HCT116 (cell line): Measurements from ENCODE around the gene NECTIN3. TPM values are rescaled to one million over a fixed set of nuclear protein-coding genes. Genes with fewer than 3 reads are reported as not detected.

Source experiments
- ATAC-seq: fragments of 200-7000 bp; cut with Tn5 transposase; 2 replicates; pipeline ENCODE4 v1.9.1; 2020; ENCODE audit warnings: mild to moderate bottlenecking, moderate library complexity
- BruUV-seq: library from RNA; stranded (reverse); fragments of 400-500 nt; replicated peaks from 2 replicates; lab custom pipeline; 2021; lab: Mats Ljungman, UMichigan
- CTCF ChIA-PET: fragments of 300-600 bp; sonication (Branson Sonifier 250); formaldehyde crosslinking; loops from one replicate; lab custom pipeline; 2021; ENCODE audit warnings: antibody characterized with exemption; lab: Charles Lee
- POLR2A ChIA-PET: fragments of 300-600, 350-600 bp; sonication (Branson Sonifier 250); formaldehyde crosslinking; loops from one replicate; lab custom pipeline; 2021; ENCODE audit warnings: antibody characterized with exemption; lab: Charles Lee
- RAD21 ChIA-PET, 2 experiments: fragments of 300-600 bp; sonication (Branson Sonifier 250); formaldehyde crosslinking; loops; one replicate each; lab custom pipeline; 2023; ENCODE audit warnings: low total read pairs in 2 of 2; ENCODE audit not compliant: uncharacterized antibody in 2 of 2, unreplicated experiment in 2 of 2, low non-redundant PET in 1 of 2; lab: Charles Lee
- DNase-seq: peaks from one replicate; pipeline ENCODE4 v3.0.0-alpha.2; 2010; ENCODE audit warnings: low read depth, low spot score
- H2AFZ ChIP-seq: fragments of 200-600 bp; shearing (Covaris generic), sonication (generic); 2 replicates; pipeline ENCODE4 v1.6.1; 2017; ENCODE audit warnings: low read depth, mixed run types, mixed read lengths, antibody characterized with exemption, low read length; ENCODE audit not compliant: poor library complexity, severe bottlenecking
- H3K27ac ChIP-seq: 2 replicates; pipeline ENCODE4 v1.5.1; 2012; ENCODE audit warnings: low read depth, low read length
- H3K27me3 ChIP-seq: fragments of 200-600 bp; sonication (generic); 2 replicates; pipeline ENCODE4 v1.6.1; 2016; ENCODE audit warnings: mixed run types, low read length, mixed read lengths; ENCODE audit not compliant: insufficient read depth
- H3K36me3 ChIP-seq, 2 experiments: fragments of 200-500 bp in 1 of 2; fragments of 200-600 bp in 1 of 2; sonication (Bioruptor generic) in 1 of 2; sonication (generic) in 1 of 2; 2 replicates each; pipeline versions ENCODE4 v1.5.1 to v1.6.1; 2014 to 2016; ENCODE audit warnings: low read length in 2 of 2, inconsistent platforms in 1 of 2, mixed read lengths in 1 of 2, mixed run types in 1 of 2; ENCODE audit not compliant: insufficient read depth in 2 of 2, control insufficient read depth in 1 of 2
- H3K4me1 ChIP-seq, 2 experiments: fragments of 200-600 bp in 1 of 2; sonication (generic) in 1 of 2; 2 replicates each; pipeline versions ENCODE4 v1.5.1 to v1.6.1; 2012 to 2017; ENCODE audit warnings: low read length in 2 of 2, inconsistent platforms in 1 of 2, mild to moderate bottlenecking in 1 of 2, mixed read lengths in 1 of 2, mixed run types in 1 of 2, moderate library complexity in 1 of 2; ENCODE audit not compliant: insufficient read depth in 2 of 2, control insufficient read depth in 1 of 2
- H3K4me2 ChIP-seq: fragments of 200-600 bp; sonication (generic); 2 replicates; pipeline ENCODE4 v1.6.1; 2017; ENCODE audit warnings: mixed run types, low read length, mixed read lengths
- H3K4me3 ChIP-seq, 2 experiments: fragments of 200-600 bp in 1 of 2; sonication (generic) in 1 of 2; replicated peaks in 1 of 2; 2 replicates each; pipeline ENCODE4 v1.5.1; 2011 to 2016; ENCODE audit warnings: low read length in 2 of 2, control low read depth in 1 of 2, low read depth in 1 of 2, mild to moderate bottlenecking in 1 of 2, mixed read lengths in 1 of 2, mixed run types in 1 of 2
- H3K79me2 ChIP-seq: fragments of 200-600 bp; sonication (generic); 2 replicates; pipeline ENCODE4 v1.6.1; 2017; ENCODE audit warnings: mild to moderate bottlenecking, mixed run types, low read length, moderate library complexity, mixed read lengths; ENCODE audit not compliant: insufficient read depth
- H3K9ac ChIP-seq: fragments of 200-600 bp; sonication (generic); 2 replicates; pipeline ENCODE4 v1.6.1; 2016; ENCODE audit warnings: low read length, mixed read lengths
- H3K9me2 ChIP-seq: fragments of 200-600 bp; sonication (generic), shearing (Covaris generic); 2 replicates; pipeline ENCODE4 v1.6.1; 2017; ENCODE audit warnings: mixed run types, mild to moderate bottlenecking, moderate library complexity; ENCODE audit not compliant: insufficient read depth
- H3K9me3 ChIP-seq, 2 experiments: fragments of 200-500 bp in 1 of 2; fragments of 200-600 bp in 1 of 2; sonication (Bioruptor generic) in 1 of 2; sonication (generic) in 1 of 2; 2 replicates each; pipeline ENCODE4 v1.6.1; 2014 to 2017; ENCODE audit warnings: low read length in 2 of 2, mixed read lengths in 2 of 2, inconsistent platforms in 1 of 2, low read depth in 1 of 2, mild to moderate bottlenecking in 1 of 2, mixed run types in 1 of 2, moderate library complexity in 1 of 2; ENCODE audit not compliant: control insufficient read depth in 1 of 2, insufficient read depth in 1 of 2
- H4K20me1 ChIP-seq: fragments of 200-600 bp; sonication (generic), shearing (Covaris generic); 2 replicates; pipeline ENCODE4 v1.6.1; 2017; ENCODE audit warnings: mixed run types, mild to moderate bottlenecking, moderate library complexity; ENCODE audit not compliant: insufficient read depth
- ATF3 ChIP-seq: IDR thresholded peaks from 2 replicates; pipeline ENCODE4 v1.6.1; 2012
- CBX3 ChIP-seq: IDR thresholded peaks from 2 replicates; pipeline ENCODE4 v1.6.1; 2012; ENCODE audit warnings: low read depth
- CEBPB ChIP-seq: IDR thresholded peaks from 2 replicates; pipeline ENCODE4 v1.6.1; 2012; ENCODE audit warnings: low read depth
- EGR1 ChIP-seq: IDR thresholded peaks from 2 replicates; pipeline ENCODE4 v1.6.1; 2012; ENCODE audit warnings: low read depth
- EZH2phosphoT487 ChIP-seq: fragments of 200-600 bp; IDR thresholded peaks from 2 replicates; pipeline ENCODE4 v1.6.1; 2018; ENCODE audit warnings: antibody characterized with exemption, borderline replicate concordance
- FOSL1 ChIP-seq: IDR thresholded peaks from 2 replicates; pipeline ENCODE4 v1.6.1; 2012; ENCODE audit warnings: low read depth
- JUND ChIP-seq: IDR thresholded peaks from 2 replicates; pipeline ENCODE4 v1.6.1; 2012
- POLR2A ChIP-seq: IDR thresholded peaks from 2 replicates; pipeline ENCODE4 v1.7.0; 2011; ENCODE audit warnings: borderline replicate concordance; ENCODE audit not compliant: insufficient read depth, insufficient read length; ENCODE audit errors: extremely low read depth
- POLR2AphosphoS5 ChIP-seq: IDR thresholded peaks from 2 replicates; pipeline ENCODE4 v1.6.1; 2011; ENCODE audit warnings: mild to moderate bottlenecking, low read depth, low read length, moderate library complexity
- RAD21 ChIP-seq: IDR thresholded peaks from 2 replicates; pipeline ENCODE4 v1.6.1; 2012; ENCODE audit warnings: low read depth, mild to moderate bottlenecking
- SIN3A ChIP-seq: IDR thresholded peaks from 2 replicates; pipeline ENCODE4 v1.6.1; 2012; ENCODE audit warnings: low read depth
- SP1 ChIP-seq: IDR thresholded peaks from 2 replicates; pipeline ENCODE4 v1.6.1; 2012; ENCODE audit warnings: low read depth
- SRF ChIP-seq: IDR thresholded peaks from 2 replicates; pipeline ENCODE4 v1.6.1; 2012; ENCODE audit warnings: low read depth
- YY1 ChIP-seq: IDR thresholded peaks from 2 replicates; pipeline ENCODE4 v1.6.1; 2011; ENCODE audit warnings: low read length, low read depth, moderate library complexity, mild to moderate bottlenecking; ENCODE audit not compliant: insufficient replicate concordance; ENCODE audit errors: extremely low read depth
- ZBTB33 ChIP-seq: IDR thresholded peaks from 2 replicates; pipeline ENCODE4 v1.6.1; 2011; ENCODE audit warnings: mild to moderate bottlenecking, low read length, moderate library complexity; ENCODE audit not compliant: insufficient replicate concordance; ENCODE audit errors: extremely low read depth
- ZFX ChIP-seq: fragments of 450-650 bp; IDR thresholded peaks from 2 replicates; pipeline ENCODE4 v1.6.1; 2017
- ZNF274 ChIP-seq: fragments of 200-500 bp; sonication (Bioruptor generic); IDR thresholded peaks from 2 replicates; pipeline ENCODE4 v1.6.1; 2014; ENCODE audit warnings: mild to moderate bottlenecking, low read depth, low read length, inconsistent platforms
- intact Hi-C: fragments of 100-400 bp; cut with micrococcal nuclease; formaldehyde crosslinking; loops from 2 replicates; pipeline ENCODE4 v1.10.0; 2022
- total RNA-seq: library from RNA; stranded (reverse); gene quantifications from one replicate; pipeline ENCODE4 v1.2.1, GENCODE V29; 2021; ENCODE audit not compliant: unreplicated experiment
- TF ChIP-seq, protein P1 (sequence below): IDR thresholded peaks from 2 replicates; pipeline ENCODE4 v1.6.1; 2012
- TF ChIP-seq, protein P2 (sequence below), 3 experiments: fragments of 200-600 bp in 1 of 3; sonication (generic) in 1 of 3; IDR thresholded peaks in 2 of 3; conservative IDR thresholded peaks in 1 of 3; 2 replicates each; pipeline ENCODE4 v1.5.1; 2012 to 2017; ENCODE audit warnings: low read depth in 2 of 3, low read length in 2 of 3, antibody characterized with exemption in 1 of 3, borderline replicate concordance in 1 of 3, control low read depth in 1 of 3, mild to moderate bottlenecking in 1 of 3, mixed read lengths in 1 of 3, mixed run types in 1 of 3, moderate library complexity in 1 of 3; ENCODE audit not compliant: insufficient read depth in 1 of 3

Gene NECTIN3
- total RNA-seq, 1 experiment from 2014 or later = 93.6 TPM

GRCh38 chr3:111173906-111174305 lies 102.3 kb downstream of the NECTIN3 start:
- H3K9me3 ChIP-seq = no peaks in the 10 kb centered on the region
- no peak for DNase-seq
- RAD21 ChIA-PET = no interaction called here
- H3K27ac ChIP-seq = no peak overlapping the region
- H3K4me2 ChIP-seq = no peak overlapping the region
- POLR2A ChIA-PET = no interaction called here
- H3K36me3 ChIP-seq = peaks cover 6 to 13% of the 10 kb centered on the region in 2 experiments; a peak in 2 of 4 replicates
- H2AFZ ChIP-seq = no peak overlapping the region
- BruUV-seq = no TSS peak
- no peak overlapping the region for H3K4me3 ChIP-seq
- H3K4me1 ChIP-seq = no peaks in the 10 kb centered on the region
- peaks cover 35% of the 10 kb centered on the region for H3K79me2 ChIP-seq
- TF ChIP-seq, protein P1, sequence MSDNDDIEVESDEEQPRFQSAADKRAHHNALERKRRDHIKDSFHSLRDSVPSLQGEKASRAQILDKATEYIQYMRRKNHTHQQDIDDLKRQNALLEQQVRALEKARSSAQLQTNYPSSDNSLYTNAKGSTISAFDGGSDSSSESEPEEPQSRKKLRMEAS = no peak
- TF ChIP-seq CEBPB = no peak
- no peak for TF ChIP-seq SP1
- TF ChIP-seq ZFX = no peak
- TF ChIP-seq POLR2A = no peak
- no peak for TF ChIP-seq SIN3A
- no peak for TF ChIP-seq RAD21
- no peak for TF ChIP-seq CBX3
- no peak for TF ChIP-seq ATF3
- no peak for TF ChIP-seq FOSL1
- no peak for TF ChIP-seq POLR2AphosphoS5
- TF ChIP-seq EZH2phosphoT487 = no peak
- no peak for TF ChIP-seq YY1
- no peak for TF ChIP-seq EGR1
- no peak for TF ChIP-seq ZNF274
- TF ChIP-seq ZBTB33 = no peak
- TF ChIP-seq JUND = no peak
- TF ChIP-seq SRF = no peak
- TF ChIP-seq, protein P2, sequence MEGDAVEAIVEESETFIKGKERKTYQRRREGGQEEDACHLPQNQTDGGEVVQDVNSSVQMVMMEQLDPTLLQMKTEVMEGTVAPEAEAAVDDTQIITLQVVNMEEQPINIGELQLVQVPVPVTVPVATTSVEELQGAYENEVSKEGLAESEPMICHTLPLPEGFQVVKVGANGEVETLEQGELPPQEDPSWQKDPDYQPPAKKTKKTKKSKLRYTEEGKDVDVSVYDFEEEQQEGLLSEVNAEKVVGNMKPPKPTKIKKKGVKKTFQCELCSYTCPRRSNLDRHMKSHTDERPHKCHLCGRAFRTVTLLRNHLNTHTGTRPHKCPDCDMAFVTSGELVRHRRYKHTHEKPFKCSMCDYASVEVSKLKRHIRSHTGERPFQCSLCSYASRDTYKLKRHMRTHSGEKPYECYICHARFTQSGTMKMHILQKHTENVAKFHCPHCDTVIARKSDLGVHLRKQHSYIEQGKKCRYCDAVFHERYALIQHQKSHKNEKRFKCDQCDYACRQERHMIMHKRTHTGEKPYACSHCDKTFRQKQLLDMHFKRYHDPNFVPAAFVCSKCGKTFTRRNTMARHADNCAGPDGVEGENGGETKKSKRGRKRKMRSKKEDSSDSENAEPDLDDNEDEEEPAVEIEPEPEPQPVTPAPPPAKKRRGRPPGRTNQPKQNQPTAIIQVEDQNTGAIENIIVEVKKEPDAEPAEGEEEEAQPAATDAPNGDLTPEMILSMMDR (IDR thresholded peaks at IDR 0.05 in 2 of 3, conservative IDR thresholded peaks at IDR 0.05 in 1 of 3; ENCODE audit: borderline replicate concordance in 1 of 3, insufficient read depth in 1 of 3, low read depth in 2 of 3, low read length in 2 of 3) = no peak
- CTCF ChIA-PET = no interaction called here
- no peak for ATAC-seq
- H4K20me1 ChIP-seq = no peaks in the 10 kb centered on the region
- intact Hi-C loops = no loop called here
- H3K9me2 ChIP-seq = no peaks in the 10 kb centered on the region
- no peaks in the 10 kb centered on the region for H3K27me3 ChIP-seq
- no peak overlapping the region for H3K9ac ChIP-seq
